Stomach (tissue), 9 donors: ENCODE data around the gene ARL15. TPM values are rescaled to one million over a fixed set of nuclear protein-coding genes. Genes with fewer than 3 reads are reported as not detected.

Source experiments
- DNase-seq, 2 donors: peaks; one replicate each; pipeline versions ENCODE4 v3.0.0 to v3.0.0-alpha.2; 2013 to 2019
- H3K27ac ChIP-seq, 5 donors: fragments of 200-600 bp in 4 of 5; sonication (generic) in 4 of 5; one replicate each; pipeline ENCODE4 v1.5.1; 2013 to 2019; ENCODE audit warnings: mild to moderate bottlenecking in 1 of 5, moderate library complexity in 1 of 5
- H3K27me3 ChIP-seq, 3 donors: fragments of 200-600 bp; sonication (generic); one replicate each; pipeline ENCODE4 v1.5.1; 2017 to 2019; ENCODE audit warnings: mixed run types in 1 of 3
- H3K36me3 ChIP-seq, 4 donors: fragments of 200-600 bp; sonication (generic); 1 replicate in 3 of 4; 2 replicates in 1 of 4; pipeline ENCODE4 v1.5.1; 2016 to 2019
- H3K4me1 ChIP-seq, 4 donors: fragments of 200-600 bp; sonication (generic); one replicate each; pipeline ENCODE4 v1.5.1; 2016 to 2019
- H3K4me3 ChIP-seq, 4 donors: fragments of 200-600 bp; sonication (generic) in 3 of 4; one replicate each; pipeline ENCODE4 v1.5.1; 2016 to 2019; ENCODE audit warnings: mild to moderate bottlenecking in 1 of 4
- H3K9me3 ChIP-seq, 4 donors: fragments of 200-600 bp; sonication (generic); one replicate each; pipeline ENCODE4 v1.5.1; 2016 to 2019
- EP300 ChIP-seq: sonication (generic); formaldehyde crosslinking; IDR thresholded peaks from one replicate; pipeline ENCODE4 v1.6.1; 2017; ENCODE audit warnings: antibody characterized with exemption
- POLR2A ChIP-seq, 4 donors: fragments of 450-650 bp; IDR thresholded peaks; one replicate each; pipeline ENCODE4 v1.6.1; 2016; ENCODE audit warnings: antibody characterized with exemption in 4 of 4, control low read depth in 2 of 4, mild to moderate bottlenecking in 1 of 4, moderate library complexity in 1 of 4
- POLR2AphosphoS5 ChIP-seq, 3 donors: sonication (generic); formaldehyde crosslinking; IDR thresholded peaks; one replicate each; pipeline ENCODE4 v1.6.1; 2016; ENCODE audit warnings: antibody characterized with exemption in 3 of 3
- WGBS, 5 donors: extraction: QIAGEN DNeasy Blood & Tissue Kit in 3 of 5; methylation state at CpG; one replicate each; pipeline versions ENCODE4 v1.1.5 to v1.1.7; 2013 to 2018; 5-methylcytosine and 5-hydroxymethylcytosine counted together
- intact Hi-C: fragments of 100-400 bp; cut with DNase I; formaldehyde crosslinking; loops from one replicate; pipeline ENCODE4 v1.15.1; 2023; ENCODE audit warnings: low total_unique reads
- polyA plus RNA-seq, 3 donors: library from polyadenylated mRNA; stranded (reverse); fragments of 200-250 nt; gene quantifications; one replicate each; pipeline ENCODE4 v1.2.3, GENCODE V29; 2013
- total RNA-seq, 5 donors: library from RNA; depleted of rRNA; stranded (reverse); fragments of >200 nt; gene quantifications; one replicate each; pipeline versions ENCODE4 v1.1.0 to v1.2.3, GENCODE V29; 2014 to 2016
- TF ChIP-seq, protein P1 (sequence below), 7 experiments: fragments of 450-650 bp in 4 of 7; fragments of 200-600 bp in 3 of 7; sonication (generic) in 3 of 7; IDR thresholded peaks; one replicate each; pipeline ENCODE4 v1.5.1; 2016 to 2019; ENCODE audit warnings: antibody characterized with exemption in 7 of 7, control low read depth in 2 of 7, mild to moderate bottlenecking in 1 of 7
- donor health status: healthy with polysubstance abuse.
- donor health status: Bipolar disorder and iron deficiency.
- donor health status: healthy.

The ARL15 gene
- total and polyA plus RNA-seq, 8 donors = 1.7 to 72.7 (median 12.6) TPM

DNA sequence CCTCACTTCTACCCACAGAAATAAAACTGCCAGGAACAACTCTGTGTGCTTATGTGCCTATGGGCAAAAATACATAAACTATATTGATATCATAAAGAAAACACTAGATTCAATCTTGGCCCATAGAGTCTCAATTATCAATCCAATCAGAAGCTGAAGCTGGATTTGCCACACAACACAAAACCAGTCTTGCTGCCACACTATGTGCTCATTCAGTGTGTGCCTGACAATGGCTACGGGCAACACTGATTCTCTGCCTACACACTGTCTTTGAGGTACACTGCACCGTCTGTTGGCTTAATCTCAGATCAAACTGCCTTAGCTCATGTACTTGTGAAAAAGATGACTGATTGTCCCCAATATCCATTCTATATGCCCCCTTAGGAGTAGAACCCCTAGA, 35.4 kb downstream of the ARL15 start:
- peaks cover 0 to 4% (median 2%) of the 10 kb centered on the region in 4 donors for H3K36me3 ChIP-seq
- TF ChIP-seq EP300 (no peak), POLR2AphosphoS5 (IDR thresholded peaks at IDR 0.05) (no peak), POLR2A (IDR thresholded peaks at IDR 0.05) (no peak)
- TF ChIP-seq, protein P1, sequence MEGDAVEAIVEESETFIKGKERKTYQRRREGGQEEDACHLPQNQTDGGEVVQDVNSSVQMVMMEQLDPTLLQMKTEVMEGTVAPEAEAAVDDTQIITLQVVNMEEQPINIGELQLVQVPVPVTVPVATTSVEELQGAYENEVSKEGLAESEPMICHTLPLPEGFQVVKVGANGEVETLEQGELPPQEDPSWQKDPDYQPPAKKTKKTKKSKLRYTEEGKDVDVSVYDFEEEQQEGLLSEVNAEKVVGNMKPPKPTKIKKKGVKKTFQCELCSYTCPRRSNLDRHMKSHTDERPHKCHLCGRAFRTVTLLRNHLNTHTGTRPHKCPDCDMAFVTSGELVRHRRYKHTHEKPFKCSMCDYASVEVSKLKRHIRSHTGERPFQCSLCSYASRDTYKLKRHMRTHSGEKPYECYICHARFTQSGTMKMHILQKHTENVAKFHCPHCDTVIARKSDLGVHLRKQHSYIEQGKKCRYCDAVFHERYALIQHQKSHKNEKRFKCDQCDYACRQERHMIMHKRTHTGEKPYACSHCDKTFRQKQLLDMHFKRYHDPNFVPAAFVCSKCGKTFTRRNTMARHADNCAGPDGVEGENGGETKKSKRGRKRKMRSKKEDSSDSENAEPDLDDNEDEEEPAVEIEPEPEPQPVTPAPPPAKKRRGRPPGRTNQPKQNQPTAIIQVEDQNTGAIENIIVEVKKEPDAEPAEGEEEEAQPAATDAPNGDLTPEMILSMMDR (IDR thresholded peaks at IDR 0.05) = no peak
- H3K27ac ChIP-seq = no peak overlapping the region
- DNase-seq = no peak
- H3K4me3 ChIP-seq = no peak overlapping the region
- no peaks in the 10 kb centered on the region for H3K27me3 ChIP-seq
- intact Hi-C loops = no loop called here
- H3K9me3 ChIP-seq = no peaks in the 10 kb centered on the region
- WGBS, 5 donors = 94 to 99% (median 98%) methylated on average over 2 of the region's 2 CpGs
- H3K4me1 ChIP-seq = peaks cover 0 to 11% (median 3%) of the 10 kb centered on the region in 4 donors

DNA sequence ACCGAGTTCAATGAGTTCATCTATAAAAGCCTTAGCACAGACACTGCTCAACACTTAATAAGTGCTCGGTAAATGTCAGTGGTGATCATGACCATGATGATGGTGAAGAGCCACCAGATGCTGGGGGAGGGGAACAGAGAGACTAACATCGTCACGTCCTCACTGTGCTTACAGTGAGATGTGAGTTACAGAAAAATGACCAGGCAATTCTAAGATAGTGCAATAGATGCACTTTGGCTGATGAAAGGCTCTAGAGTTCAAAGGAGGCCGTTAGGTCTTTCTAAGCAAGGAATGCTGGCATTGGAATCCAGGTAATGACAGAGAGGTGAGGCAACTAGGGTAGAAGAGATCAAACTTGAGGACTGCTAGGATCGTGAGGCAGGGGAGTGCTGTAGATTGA, 36.7 kb downstream of the ARL15 start:
- TF ChIP-seq EP300 (no peak), POLR2AphosphoS5 (IDR thresholded peaks at IDR 0.05) (no peak), POLR2A (IDR thresholded peaks at IDR 0.05) (no peak)
- TF ChIP-seq, protein P1 (IDR thresholded peaks at IDR 0.05) = no peak
- H3K9me3 ChIP-seq = no peaks in the 10 kb centered on the region
- intact Hi-C loops = no loop called here
- H3K4me1 ChIP-seq = peaks cover 0 to 11% (median 3%) of the 10 kb centered on the region in 4 donors
- DNase-seq = no peak
- no peak overlapping the region for H3K27ac ChIP-seq
- no peaks in the 10 kb centered on the region for H3K27me3 ChIP-seq
- WGBS, 5 donors = 80 to 89% (median 86%) methylated on average over 6 of the region's 6 CpGs
- no peak overlapping the region for H3K4me3 ChIP-seq
- H3K36me3 ChIP-seq = no peaks in the 10 kb centered on the region

DNA sequence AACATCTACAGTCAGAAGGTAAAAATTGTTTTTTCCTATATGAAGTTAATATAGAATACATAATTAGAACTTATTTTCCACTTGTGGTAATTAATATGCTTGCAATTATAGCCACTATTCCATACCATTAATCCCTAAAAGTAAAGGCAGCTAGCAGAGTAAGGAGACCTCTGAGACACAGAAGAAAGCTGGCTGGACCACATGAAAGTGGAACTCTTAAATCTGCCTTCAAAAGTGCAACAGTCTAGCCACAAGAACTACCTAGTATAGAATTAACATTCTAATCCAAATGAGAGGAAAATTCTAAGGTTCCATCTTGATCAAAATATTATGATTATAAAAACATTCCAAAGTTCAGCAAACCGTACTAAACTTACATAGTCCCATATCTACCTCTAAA, 37.6 kb downstream of the ARL15 start:
- no peaks in the 10 kb centered on the region for H3K36me3 ChIP-seq
- TF ChIP-seq, protein P1 (IDR thresholded peaks at IDR 0.05) = no peak
- no peak for TF ChIP-seq EP300
- TF ChIP-seq POLR2A (IDR thresholded peaks at IDR 0.05) = no peak
- TF ChIP-seq POLR2AphosphoS5 (IDR thresholded peaks at IDR 0.05) = no peak
- 81 to 91% (median 86%) methylated on average over 1 of the region's 1 CpG for WGBS, 5 donors

DNA sequence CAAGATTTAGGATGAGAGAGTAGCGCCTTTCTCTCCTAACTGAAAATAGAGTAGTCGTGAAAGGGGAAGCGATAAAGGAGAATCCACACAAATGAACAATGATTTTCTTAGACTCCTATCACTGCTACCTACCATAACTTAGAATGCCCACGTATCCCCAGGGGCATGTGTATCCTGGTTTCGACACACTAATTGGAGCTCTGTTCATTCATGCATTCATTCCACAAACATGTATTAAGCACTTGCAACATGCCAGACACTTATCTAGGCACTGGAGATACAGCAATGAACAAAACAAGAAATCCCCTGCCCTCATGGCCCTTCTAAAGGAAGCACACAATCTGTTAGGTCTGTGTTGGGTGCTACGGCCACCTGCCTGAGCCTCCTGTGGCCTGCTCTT, 40.0 kb downstream of the ARL15 start:
- intact Hi-C loops = no loop called here
- no peak overlapping the region for H3K27ac ChIP-seq

More for the DNA sequence above, 37.6 kb downstream of the ARL15 start:
- no peak for DNase-seq
- Histone ChIP-seq H3K4me1 (peaks cover 0 to 11% (median 3%) of the 10 kb centered on the region in 4 donors), H3K27ac (no peak overlapping the region), H3K27me3 (no peaks in the 10 kb centered on the region), H3K9me3 (no peaks in the 10 kb centered on the region), H3K4me3 (no peak overlapping the region)
- intact Hi-C loops = no loop called here

More for the DNA sequence above, 40.0 kb downstream of the ARL15 start:
- Histone ChIP-seq H3K36me3 (no peaks in the 10 kb centered on the region), H3K27me3 (no peaks in the 10 kb centered on the region), H3K4me1 (peaks cover 0 to 11% (median 3%) of the 10 kb centered on the region in 4 donors), H3K9me3 (no peaks in the 10 kb centered on the region), H3K4me3 (no peak overlapping the region)
- TF ChIP-seq POLR2A (IDR thresholded peaks at IDR 0.05) = no peak
- TF ChIP-seq, protein P1 (IDR thresholded peaks at IDR 0.05) = no peak
- TF ChIP-seq POLR2AphosphoS5 (IDR thresholded peaks at IDR 0.05) = no peak
- no peak for TF ChIP-seq EP300
- DNase-seq = no peak
- WGBS, 5 donors = 79 to 92% (median 82%) methylated on average over 6 of the region's 6 CpGs
